ENCODE measurements around the gene ADGRB3.
"Not testable (repeated sequence)": the region's sequence is repeated elsewhere in the genome, so short reads cannot be mapped to it uniquely, and the experiment has no call there.

The ADGRB3 gene

DNA sequence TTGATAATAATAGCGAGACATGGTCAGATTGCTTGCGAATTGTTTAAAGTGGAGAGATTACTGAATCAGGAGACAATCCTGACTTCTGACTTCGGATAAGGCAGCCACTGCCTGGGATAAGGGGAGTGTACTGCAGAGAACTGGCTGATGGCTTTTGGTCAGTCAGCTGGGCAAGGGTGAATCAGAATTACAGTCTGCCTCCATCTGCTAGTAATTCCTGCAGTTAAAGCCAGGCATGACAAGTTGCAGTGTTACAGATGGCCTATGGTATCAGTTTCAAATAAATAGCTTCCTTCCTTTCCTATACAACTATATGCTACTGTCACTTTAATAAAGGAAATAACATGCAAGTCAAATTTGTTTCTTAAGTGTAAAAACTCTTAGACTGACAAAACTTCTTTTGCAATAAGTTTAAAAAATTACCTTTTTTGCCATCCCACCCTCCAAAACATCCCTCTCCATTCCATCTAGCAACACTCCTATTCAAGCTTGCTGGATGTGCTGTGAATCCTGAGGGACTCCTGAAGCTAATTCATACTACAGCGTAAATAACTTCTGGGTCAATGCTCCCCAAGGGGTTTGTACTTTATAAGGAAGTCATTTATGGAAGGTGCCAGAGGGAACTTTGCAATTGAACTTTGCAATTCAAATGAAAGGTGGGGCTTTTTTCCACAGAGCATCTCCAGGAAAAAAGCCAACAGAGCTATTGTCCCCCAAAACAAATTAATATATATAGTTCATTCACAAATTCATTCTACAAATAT, 245.2 kb downstream of the ADGRB3 start:
- peak; percentile 2 for DNase-seq (ENCODE audit: low read depth)
- no peak overlapping the region for H3K4me3 ChIP-seq (ENCODE audit: low read depth, low read length)

- not testable (repeated sequence) for DNase-seq (ENCODE audit: low read depth); H3K4me3 ChIP-seq (ENCODE audit: low read depth, low read length)
Measured at GRCh38 chr6:68883325-68883724, 248.2 kb downstream of the ADGRB3 start.

GRCh38 chr6:68891419-68891818, 256.3 kb downstream of the ADGRB3 start:
- peak; percentile 1 for DNase-seq (ENCODE audit: low read depth)
- H3K4me3 ChIP-seq (ENCODE audit: low read depth, low read length): no peak overlapping the region

DNA sequence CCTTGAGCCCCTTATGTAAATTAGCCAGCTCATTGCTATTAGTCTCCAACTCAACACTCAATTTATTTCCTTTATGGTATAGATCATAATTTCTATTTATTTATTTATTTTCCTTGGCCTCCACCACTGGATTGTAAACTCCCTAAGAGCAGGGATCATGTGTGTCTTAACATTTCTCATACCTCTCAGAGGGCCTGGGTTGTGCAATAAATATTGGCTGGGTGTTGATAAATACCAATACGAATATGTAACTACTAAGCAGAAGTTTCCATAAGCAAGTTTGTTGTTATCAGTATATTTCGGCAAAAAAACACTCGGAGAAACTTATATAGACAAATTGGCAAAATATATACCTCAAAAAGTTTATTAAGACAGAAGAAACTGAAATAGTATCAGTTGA, 257.4 kb downstream of the ADGRB3 start:
- DNase-seq (ENCODE audit: low read depth): no peak
- H3K4me3 ChIP-seq (ENCODE audit: low read depth, low read length): no peak overlapping the region

GRCh38 chr6:68895929-68896328, 260.8 kb downstream of the ADGRB3 start:
- no peak overlapping the region for H3K4me3 ChIP-seq (ENCODE audit: low read depth, low read length)
- no peak for DNase-seq (ENCODE audit: low read depth)

DNA sequence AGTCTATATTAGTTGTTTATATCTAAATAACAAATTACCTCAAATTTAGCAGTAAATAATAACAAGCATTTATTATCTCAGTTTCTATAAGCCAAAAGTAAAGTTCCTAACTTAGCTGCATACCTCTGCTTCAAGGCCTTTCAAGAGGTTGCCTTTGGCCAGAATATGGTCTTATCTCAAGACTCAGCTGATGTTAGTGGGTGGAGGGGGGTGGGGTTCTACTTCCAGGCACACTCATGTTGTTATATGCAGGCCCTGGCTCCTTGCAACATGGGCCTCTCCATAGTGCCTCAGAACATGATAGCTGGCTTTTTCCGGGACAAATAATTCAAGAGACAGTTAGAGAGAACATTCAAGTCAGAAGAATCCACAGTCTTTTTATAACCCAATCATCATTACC, 266.0 kb downstream of the ADGRB3 start:
- no peak for DNase-seq (ENCODE audit: low read depth)
- H3K4me3 ChIP-seq (ENCODE audit: low read depth, low read length): no peak overlapping the region

DNA sequence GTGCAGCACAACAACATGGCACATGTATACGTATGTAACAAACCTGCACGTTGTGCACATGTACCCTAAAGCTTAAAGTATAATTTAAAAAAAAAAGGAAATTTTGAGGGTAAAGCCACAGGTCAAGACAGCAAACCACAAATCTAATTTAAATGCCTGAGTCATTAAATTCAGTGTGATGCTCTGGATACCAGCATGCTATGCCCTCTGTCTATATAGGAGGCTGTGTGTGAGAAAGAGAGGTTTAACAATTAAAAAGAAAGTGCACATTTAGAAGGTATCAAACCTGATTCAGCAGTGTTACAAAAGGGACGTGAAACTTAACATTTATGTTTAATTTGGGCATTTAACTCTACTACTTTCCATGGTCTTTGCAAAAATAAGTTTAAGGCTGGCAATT, 276.3 kb downstream of the ADGRB3 start:
- DNase-seq (ENCODE audit: low read depth): no peak
- no peak overlapping the region for H3K4me3 ChIP-seq (ENCODE audit: low read depth, low read length)

DNA sequence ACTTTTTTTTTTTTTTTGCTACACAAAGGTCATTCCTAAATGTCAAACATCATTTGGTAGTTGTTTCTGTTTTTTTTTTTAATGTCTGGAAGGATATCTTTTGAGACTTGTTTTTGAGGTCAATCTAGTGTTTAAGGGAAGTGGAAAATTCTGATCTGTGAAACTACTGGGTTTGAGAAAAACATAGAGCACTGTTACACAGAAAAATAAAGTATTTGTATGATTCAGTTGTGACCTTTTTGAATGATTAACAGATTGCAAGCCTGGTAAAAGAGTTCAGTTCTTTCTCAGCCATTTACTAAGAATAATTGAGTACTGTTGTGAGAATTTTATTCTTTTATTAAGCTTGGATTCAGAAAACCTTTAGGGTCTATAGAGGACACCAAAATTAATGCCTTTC, 276.7 kb downstream of the ADGRB3 start:
- H3K4me3 ChIP-seq (ENCODE audit: low read depth, low read length): no peak overlapping the region
- DNase-seq (ENCODE audit: low read depth): no peak

- DNase-seq (ENCODE audit: low read depth); H3K4me3 ChIP-seq (ENCODE audit: low read depth, low read length): not testable (repeated sequence)
Measured at GRCh38 chr6:68912805-68913204, 277.7 kb downstream of the ADGRB3 start.

- H3K4me3 ChIP-seq (ENCODE audit: low read depth, low read length): no peak overlapping the region
- no peak for DNase-seq (ENCODE audit: low read depth)
Measured at GRCh38 chr6:68915586-68915985, 280.5 kb downstream of the ADGRB3 start.

DNA sequence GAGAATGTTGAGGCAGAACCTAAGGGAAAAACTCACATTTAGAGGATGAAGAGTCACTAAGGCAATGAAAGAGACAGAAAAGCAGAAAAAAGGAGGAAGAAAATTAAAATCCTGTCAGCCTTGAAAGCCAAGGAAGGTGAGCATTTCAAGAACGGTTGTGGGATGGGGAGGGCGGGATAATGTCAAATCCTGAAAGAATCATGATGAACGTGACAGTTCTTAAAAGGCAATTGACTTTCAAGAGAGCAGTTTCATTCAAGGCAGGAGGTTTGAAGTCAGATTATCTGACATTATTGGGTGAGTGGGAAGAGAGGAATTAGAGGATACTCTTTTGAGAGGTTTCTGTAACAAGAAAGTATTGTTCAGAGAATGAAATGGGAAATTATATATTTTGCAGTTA, 284.5 kb downstream of the ADGRB3 start:
- DNase-seq (ENCODE audit: low read depth): no peak
- no peak overlapping the region for H3K4me3 ChIP-seq (ENCODE audit: low read depth, low read length)

DNA sequence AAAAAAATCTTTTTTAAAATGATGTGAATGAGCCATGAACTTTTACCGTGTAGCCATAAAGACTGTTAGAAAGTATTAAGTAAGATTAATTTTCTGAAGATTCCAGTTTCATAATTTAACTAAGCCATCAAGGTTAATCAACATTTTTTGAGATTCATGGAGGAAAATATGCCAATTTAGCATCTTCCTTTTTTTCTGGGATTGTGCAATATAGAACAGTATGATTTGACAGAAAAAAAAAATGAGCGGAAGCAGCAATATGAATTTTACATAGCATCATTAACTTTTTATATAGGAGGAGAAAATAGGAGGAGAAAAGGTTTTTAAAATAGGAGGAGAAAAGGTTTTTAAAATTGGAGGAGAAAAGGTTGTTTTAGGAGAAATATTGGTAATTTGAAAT, 306.3 kb downstream of the ADGRB3 start:
- no peak for DNase-seq (ENCODE audit: low read depth)
- H3K4me3 ChIP-seq (ENCODE audit: low read depth, low read length): no peak overlapping the region

DNA sequence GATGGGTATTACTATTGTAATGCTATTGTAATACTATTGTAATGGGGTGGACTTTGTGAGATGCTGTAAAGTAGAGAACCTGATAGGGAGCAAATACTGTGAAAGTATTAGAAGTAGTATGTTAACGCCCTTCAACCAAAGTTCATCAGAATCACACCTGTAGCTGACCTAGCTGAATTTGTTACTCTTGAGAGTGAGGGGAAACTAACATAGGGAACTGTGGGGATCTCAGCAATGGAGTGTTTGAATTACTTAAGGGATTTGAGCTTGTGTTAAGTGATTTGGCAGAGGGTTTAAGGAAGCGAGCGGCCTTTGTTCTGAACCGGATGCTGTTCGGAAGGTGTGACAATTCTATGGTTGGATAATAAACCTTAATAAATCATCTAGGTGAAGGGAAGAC, 312.6 kb downstream of the ADGRB3 start:
- no peak overlapping the region for H3K4me3 ChIP-seq (ENCODE audit: low read depth, low read length)
- no peak for DNase-seq (ENCODE audit: low read depth)

DNA sequence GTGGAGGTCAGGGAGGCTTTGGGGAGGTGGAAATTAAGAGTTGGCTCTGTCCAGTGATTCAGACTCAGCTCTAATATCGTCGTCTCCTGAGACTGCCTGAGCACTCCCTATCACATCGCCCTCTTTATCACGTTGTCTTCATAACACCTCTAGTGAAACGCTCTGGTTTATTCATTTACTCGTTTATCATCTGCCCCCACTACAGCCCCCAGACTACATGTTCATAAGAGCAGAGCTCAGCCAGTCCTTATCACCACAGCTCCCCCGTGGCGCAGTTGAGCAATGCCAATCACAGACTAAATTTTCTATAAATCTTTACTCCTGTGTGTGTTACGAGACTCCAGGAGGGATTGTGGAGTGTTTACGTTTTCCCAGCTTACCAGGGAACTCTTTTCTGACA, 316.2 kb downstream of the ADGRB3 start:
- no peak overlapping the region for H3K4me3 ChIP-seq (ENCODE audit: low read depth, low read length)

GRCh38 chr6:68958327-68958726, 323.2 kb downstream of the ADGRB3 start:
- DNase-seq (ENCODE audit: low read depth): no peak
- H3K4me3 ChIP-seq (ENCODE audit: low read depth, low read length): no peak overlapping the region

More for the DNA sequence above, 316.2 kb downstream of the ADGRB3 start:
- no peak for DNase-seq (ENCODE audit: low read depth)

- no peak for DNase-seq (ENCODE audit: low read depth)
- no peak overlapping the region for H3K4me3 ChIP-seq (ENCODE audit: low read depth, low read length)
Measured at GRCh38 chr6:68967549-68968300, 332.6 kb downstream of the ADGRB3 start.

- DNase-seq (ENCODE audit: low read depth): no peak
- no peak overlapping the region for H3K4me3 ChIP-seq (ENCODE audit: low read depth, low read length)
Measured at GRCh38 chr6:68968301-68968649, 333.2 kb downstream of the ADGRB3 start.

GRCh38 chr6:68973066-68973465, 338.0 kb downstream of the ADGRB3 start:
- no peak overlapping the region for H3K4me3 ChIP-seq (ENCODE audit: low read depth, low read length)
- DNase-seq (ENCODE audit: low read depth): no peak

DNA sequence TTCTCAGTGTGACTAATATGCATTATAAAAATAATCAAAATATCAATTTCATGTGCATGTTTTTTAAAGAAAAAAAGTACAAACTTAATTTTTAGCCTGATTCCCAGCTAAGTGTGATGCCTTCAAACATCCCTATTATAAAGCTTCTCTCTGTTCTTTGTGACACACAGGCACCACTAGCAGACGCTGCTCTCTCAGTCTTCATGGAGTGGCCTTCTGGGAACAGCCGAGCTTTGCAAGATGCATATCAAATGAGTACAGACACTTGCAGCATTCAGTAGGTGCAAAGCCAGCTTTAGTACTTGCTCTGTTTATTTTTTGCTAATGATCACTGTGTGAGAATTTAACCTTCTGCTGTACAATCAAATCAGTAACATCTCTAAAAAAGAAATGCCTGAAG, 340.0 kb downstream of the ADGRB3 start:
- no peak overlapping the region for H3K4me3 ChIP-seq (ENCODE audit: low read depth, low read length)
- no peak for DNase-seq (ENCODE audit: low read depth)

DNA sequence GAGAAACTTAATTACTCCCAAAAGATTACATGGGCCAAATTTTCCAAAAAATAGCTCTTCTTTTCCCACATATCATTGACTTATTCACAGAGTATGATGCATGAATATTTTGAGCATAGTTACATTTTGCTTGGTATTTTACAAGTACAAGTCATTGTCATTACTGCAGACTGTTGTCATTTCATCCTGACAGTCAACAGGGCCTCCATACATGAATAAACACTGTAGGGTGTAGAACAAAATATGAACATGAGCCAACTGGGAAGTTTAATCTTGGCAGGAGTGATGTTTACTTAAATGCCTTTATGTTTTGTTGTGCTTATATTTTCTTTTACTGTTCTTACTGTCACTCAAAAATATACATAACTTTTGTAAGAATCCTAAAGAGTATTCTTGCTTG, 340.7 kb downstream of the ADGRB3 start:
- DNase-seq (ENCODE audit: low read depth): no peak

DNA sequence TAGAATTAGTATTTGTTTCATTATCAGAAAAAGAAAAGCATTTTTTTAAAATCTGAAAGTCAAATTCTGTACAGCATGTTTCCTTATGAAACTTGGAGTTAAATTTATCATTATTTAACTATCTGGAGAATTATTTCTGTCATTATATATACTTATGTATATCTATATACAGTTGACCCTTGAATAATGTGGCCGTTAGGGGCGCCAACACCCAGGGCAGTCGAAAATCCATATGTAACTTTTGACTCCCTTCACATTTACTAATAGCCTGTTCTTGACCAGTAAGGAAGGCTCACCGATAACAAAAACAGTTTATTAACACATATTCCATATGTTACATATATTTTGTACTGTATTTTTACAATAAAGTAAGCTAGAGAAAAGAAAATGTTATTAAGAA, 341.2 kb downstream of the ADGRB3 start:
- H3K4me3 ChIP-seq (ENCODE audit: low read depth, low read length): no peak overlapping the region
- no peak for DNase-seq (ENCODE audit: low read depth)

More for the DNA sequence above, 340.7 kb downstream of the ADGRB3 start:
- no peak overlapping the region for H3K4me3 ChIP-seq (ENCODE audit: low read depth, low read length)
